Measurements from ENCODE around the gene NTRK3. TPM values are rescaled to one million over a fixed set of nuclear protein-coding genes. Genes with fewer than 3 reads are reported as not detected.

The NTRK3 gene
- total RNA-seq (2021; fragmentation: NEBNext Ultra II Directional; extraction: Animal tissue kit (Norgen Biotek cat#: 25700)) (4.5 and 4.6 TPM in 2 replicates), polyA plus RNA-seq (2011; rRNA removed) (6.8 and 7.4 TPM in 2 replicates), polyA minus RNA-seq (2011; rRNA and poly(A)+ RNA removed) (13.5 and 15.7 TPM in 2 replicates)
- polyA plus RNA-seq (2011; cell fraction: cytosol; rRNA removed), result 6.6 TPM
- 15.9 TPM for polyA plus RNA-seq (2011; cell fraction: nucleus; rRNA removed)
- 2.3 to 4.3 TPM (median 3.8 TPM) in 4 replicates for polyA plus RNA-seq (2012, experiment 1 of 2)
- 2.0 TPM for polyA plus RNA-seq (2012, experiment 2 of 2)
- 3.3 TPM for polyA plus RNA-seq (2013, experiment 1 of 2)
- 3.0 TPM for polyA plus RNA-seq (2013, experiment 2 of 2)
- polyA minus RNA-seq (2011; cell fraction: cytosol; rRNA and poly(A)+ RNA removed), result 13.7 TPM
- 10.5 TPM for polyA minus RNA-seq (2011; cell fraction: nucleus; rRNA and poly(A)+ RNA removed)
- long read RNA-seq, experiment 1, result 0 reads
- long read RNA-seq, experiment 2, partial matches to known transcripts, result 0 of 2 reads
- long read RNA-seq, experiment 2, other reads (novel, unspliced or antisense), result 2 of 2 reads

DNA sequence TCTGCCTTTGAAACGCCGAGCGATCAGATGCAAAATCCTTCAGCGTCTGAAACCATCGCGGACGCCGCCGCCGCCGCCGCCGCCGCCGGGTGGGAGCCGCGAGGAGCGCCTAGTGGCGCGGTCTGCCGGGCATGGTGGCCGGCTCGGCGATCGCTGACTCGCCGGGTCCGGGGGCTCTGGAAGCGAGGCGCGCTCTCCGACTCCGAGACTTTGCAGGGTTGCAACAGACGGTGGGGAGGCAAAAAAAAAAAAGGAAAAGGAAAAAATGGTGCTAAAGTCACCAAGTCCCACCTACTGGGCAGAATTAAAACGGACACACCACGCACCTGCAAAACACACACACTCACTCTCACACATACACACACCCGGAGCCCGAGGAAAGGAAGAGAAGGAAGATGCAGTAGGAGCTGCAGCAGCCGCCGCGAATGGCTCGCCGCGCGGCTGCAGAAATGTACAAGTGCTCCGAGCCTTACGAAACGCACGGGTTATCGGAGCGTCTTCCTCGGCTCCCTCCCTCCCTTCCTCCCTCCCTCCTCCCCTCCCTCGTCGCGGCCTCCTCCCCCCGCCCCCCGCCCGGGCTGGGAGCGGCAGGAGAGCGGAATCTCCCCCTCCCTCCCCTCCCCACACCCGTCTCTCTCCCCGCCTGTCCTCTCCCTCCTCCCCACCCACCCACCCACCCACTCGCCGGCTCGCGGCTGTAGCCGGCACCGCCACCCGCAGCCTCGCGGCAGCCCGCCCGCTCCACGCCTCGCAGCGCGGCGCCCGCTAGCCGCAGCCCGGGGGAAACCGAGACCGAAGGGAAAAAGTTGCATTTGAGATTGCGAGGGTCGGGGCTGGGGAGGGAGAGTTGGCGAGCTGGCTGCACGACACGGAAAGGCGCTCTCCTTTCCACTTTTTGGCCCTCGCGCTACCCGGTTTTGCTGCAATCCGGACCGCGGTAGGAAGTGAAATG, at the start of gene NTRK3:
Gene NTRK3, minus strand, starts transcription at position 461 of the 952 bp plus-strand sequence. CDS start 586 bp downstream, outside the sequence.
- no peaks in the 10 kb centered on the region for H3K36me3 ChIP-seq (ENCODE audit: control insufficient read depth in 2 of 4, insufficient read depth in 4 of 4, low read length in 3 of 4)
- H3K4me2 ChIP-seq (ENCODE audit: insufficient read depth in 1 of 2, low read depth in 2 of 2, low read length in 2 of 2), result peak within 1 kb of the TSS; percentile 80 to 94
- no peak for FAIRE-seq
- H3K14ac ChIP-seq (ENCODE audit: insufficient read length), result no peak within 1 kb of the TSS
- DNase-seq (ENCODE audit: low read depth in 1 of 2, low spot score in 2 of 2), result peak in 1 of 2 experiments; percentile 65
- peaks cover 21 to 47% (median 35%) of the 10 kb centered on the region in 4 experiments for H3K27me3 ChIP-seq (replicated peaks in 1 of 4; ENCODE audit: control insufficient read depth in 3 of 4, extremely low read depth in 1 of 4, insufficient read depth in 3 of 4, low read length in 3 of 4)
- peaks cover 0 to 2% of the 10 kb centered on the region in 2 experiments for H4K20me1 ChIP-seq (replicated peaks in 1 of 2; ENCODE audit: control insufficient read depth in 1 of 2, insufficient read depth in 2 of 2, low read length in 2 of 2)
- peak within 1 kb of the TSS; percentile 95 for H3K18ac ChIP-seq (ENCODE audit: extremely low read depth, low read length)
- H2BK12ac ChIP-seq (ENCODE audit: low read depth, low read length), result peak within 1 kb of the TSS; percentile 84; the same call in 1 of the 2 replicates
- no peak within 1 kb of the TSS for H4K91ac ChIP-seq (replicated peaks; ENCODE audit: insufficient read length, low read length)
- ChIA-PET CTCF (ENCODE audit: partially characterized antibody) (interaction anchor here (0.6 to 9.3 kb wide), 8 partner anchors 11 to 194 kb away, joined by 3 to 119 read pairs (median 8); no protein-coding TSS in a partner anchor), POLR2A (ENCODE audit: partially characterized antibody) (interaction anchor here (1.1 to 2.0 kb wide), 4 partner anchors 15 to 75 kb away, joined by 3 to 5 read pairs (median 4); no protein-coding TSS in a partner anchor)
- no peak within 1 kb of the TSS for H2BK20ac ChIP-seq (ENCODE audit: low read length)
- peaks cover 0 to 5% (median 3%) of the 10 kb centered on the region in 4 experiments; a peak in 6 of 7 replicates for H3K4me1 ChIP-seq (replicated peaks in 1 of 4; ENCODE audit: control insufficient read depth in 3 of 4, insufficient read depth in 4 of 4, low read length in 3 of 4)
- peak within 1 kb of the TSS in 3 of 4 experiments; percentile 31 to 48 (median 38); a peak in 3 of 7 replicates for H3K9ac ChIP-seq (replicated peaks in 1 of 4; ENCODE audit: extremely low read depth in 1 of 4, low read depth in 3 of 4, low read length in 3 of 4)
- H3K23ac ChIP-seq (ENCODE audit: insufficient read length), result no peak within 1 kb of the TSS
- no peak within 1 kb of the TSS for H2BK5ac ChIP-seq (ENCODE audit: low read depth, low read length)
- peak within 1 kb of the TSS; percentile 90; the same call in 1 of the 2 replicates for H2AFZ ChIP-seq (ENCODE audit: low read length)
- H3K23me2 ChIP-seq (ENCODE audit: low read depth, low read length), result peaks cover 26% of the 10 kb centered on the region; the same call in 1 of the 2 replicates
- no peak within 1 kb of the TSS for H4K5ac ChIP-seq (ENCODE audit: insufficient read length, low read depth, low read length)
- H3K27ac ChIP-seq (ENCODE audit: low read depth, low read length), result no peak within 1 kb of the TSS
- WGBS, 2 experiments (ENCODE audit: extremely low coverage in 1 of 2, insufficient coverage in 1 of 2, insufficient read length in 1 of 2, insufficient replicate concordance in 2 of 2, low coverage in 1 of 2, low lambda C conversion rate in 2 of 2, missing lambda C conversion rate in 1 of 2), result 0% methylated on average over 6 of the region's 95 CpGs; no CpG with 5 or more reads in 1 of the 2 experiments
- peak within 1 kb of the TSS; percentile 64 for H4K8ac ChIP-seq (ENCODE audit: extremely low read depth, insufficient read depth, low read length)
- H3K4ac ChIP-seq (replicated peaks; ENCODE audit: insufficient read length, low read depth, low read length), result no peak within 1 kb of the TSS
- H2BK120ac ChIP-seq (replicated peaks; ENCODE audit: low read depth, low read length), result peak within 1 kb of the TSS; percentile 10
- H2AK5ac ChIP-seq (ENCODE audit: low read depth, low read length), result no peak within 1 kb of the TSS
- H3K9me3 ChIP-seq (ENCODE audit: insufficient read depth in 2 of 2, low read depth in 1 of 2, low read length in 1 of 2), result no peaks in the 10 kb centered on the region
- H3K79me1 ChIP-seq (ENCODE audit: low read depth, low read length), result no peaks in the 10 kb centered on the region
- peak within 1 kb of the TSS; percentile 70 to 91 (median 82) for H3K4me3 ChIP-seq (ENCODE audit: extremely low read depth in 1 of 4, insufficient read depth in 2 of 4, low read depth in 3 of 4, low read length in 4 of 4)
- H3K79me2 ChIP-seq (ENCODE audit: control insufficient read depth in 1 of 2, insufficient read depth in 2 of 2, low read length in 2 of 2), result no peaks in the 10 kb centered on the region
- no peak within 1 kb of the TSS for H3K56ac ChIP-seq (replicated peaks; ENCODE audit: insufficient read length, low read depth, low read length)
- peak within 1 kb of the TSS; percentile 46; the same call in 1 of the 2 replicates for H2BK15ac ChIP-seq (ENCODE audit: low read length)
- TF ChIP-seq RFX5 (IDR thresholded peaks at IDR 0.05; ENCODE audit: borderline replicate concordance, low read depth, low read length), result no peak
- TF ChIP-seq, protein P1, sequence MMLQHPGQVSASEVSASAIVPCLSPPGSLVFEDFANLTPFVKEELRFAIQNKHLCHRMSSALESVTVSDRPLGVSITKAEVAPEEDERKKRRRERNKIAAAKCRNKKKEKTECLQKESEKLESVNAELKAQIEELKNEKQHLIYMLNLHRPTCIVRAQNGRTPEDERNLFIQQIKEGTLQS (IDR thresholded peaks at IDR 0.05; ENCODE audit: insufficient read depth, low read depth, low read length), result no peak
- TF ChIP-seq RBBP5 (IDR thresholded peaks at IDR 0.05; ENCODE audit: borderline replicate concordance, low read depth, low read length), result peak; percentile 6; the same call in 1 of the 2 replicates
- no peak for TF ChIP-seq GTF2F1 (IDR thresholded peaks at IDR 0.05; ENCODE audit: borderline replicate concordance, low read depth, low read length)
- TF ChIP-seq EGR1 (IDR thresholded peaks at IDR 0.05; ENCODE audit: borderline replicate concordance, low read depth, low read length), result 0 out of 2 replicates have a peak, but pooled peaks have one; percentile 24
- TF ChIP-seq GABPA (IDR thresholded peaks at IDR 0.05; ENCODE audit: borderline replicate concordance, insufficient read depth, low read length), result no peak
- TF ChIP-seq FOSL1 (IDR thresholded peaks at IDR 0.05; ENCODE audit: insufficient read depth, low read depth, low read length), result no peak
